NT2/D1 (cell line): ENCODE results near the gene NKD1.

Experiments used
- SUZ12 ChIP-seq: IDR thresholded peaks from 2 replicates; pipeline ENCODE4 v1.6.1; 2011; ENCODE audit not compliant: insufficient read length, insufficient read depth; ENCODE audit errors: extremely low read depth
- YY1 ChIP-seq: IDR thresholded peaks from 2 replicates; pipeline ENCODE4 v1.6.1; 2011; ENCODE audit not compliant: insufficient read length, insufficient read depth
- ZNF274 ChIP-seq: IDR thresholded peaks from 2 replicates; pipeline ENCODE4 v1.6.1; 2011; ENCODE audit warnings: mild to moderate bottlenecking, low read depth, low read length

DNA sequence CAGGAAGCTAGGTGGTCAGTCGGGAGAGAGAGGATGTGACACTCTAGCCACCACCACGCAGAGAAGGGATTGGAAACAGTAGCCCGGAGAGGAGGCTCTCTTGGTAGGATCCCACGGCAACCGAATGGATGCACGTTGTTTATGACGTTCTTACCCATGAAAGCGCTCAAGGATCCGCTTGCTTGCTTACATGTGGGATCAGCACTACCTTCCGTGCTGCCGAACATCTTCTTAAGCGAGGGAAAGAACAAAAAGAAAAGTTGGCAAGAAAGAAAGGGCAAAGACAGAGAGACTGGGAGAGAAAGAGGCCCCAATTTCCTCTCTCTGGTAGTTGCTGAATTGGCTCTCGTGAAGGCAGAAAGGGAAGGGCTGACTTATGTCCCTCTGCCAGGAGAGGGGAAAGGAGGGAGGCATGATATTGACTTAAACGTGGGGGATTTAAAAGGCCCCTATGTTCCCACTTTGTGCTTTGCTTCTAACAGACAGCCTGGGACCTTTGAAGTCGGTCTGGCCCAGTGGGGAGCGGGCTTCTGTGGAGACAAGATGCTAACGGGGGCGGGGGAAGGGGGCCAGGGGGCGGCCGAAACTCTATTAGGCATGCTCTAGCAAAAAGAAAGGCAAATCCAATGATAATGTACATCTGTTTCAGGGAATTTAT, 97.5 kb downstream of the NKD1 start:
- TF ChIP-seq SUZ12 (no peak), ZNF274 (no peak), YY1 (no peak)
